ENCODE results near the gene HDHD2. TPM values are rescaled to one million over a fixed set of nuclear protein-coding genes. Genes with fewer than 3 reads are reported as not detected.

Gene HDHD2
- total RNA-seq, 1 experiment from 2014 or later: 48.0 TPM

DNA sequence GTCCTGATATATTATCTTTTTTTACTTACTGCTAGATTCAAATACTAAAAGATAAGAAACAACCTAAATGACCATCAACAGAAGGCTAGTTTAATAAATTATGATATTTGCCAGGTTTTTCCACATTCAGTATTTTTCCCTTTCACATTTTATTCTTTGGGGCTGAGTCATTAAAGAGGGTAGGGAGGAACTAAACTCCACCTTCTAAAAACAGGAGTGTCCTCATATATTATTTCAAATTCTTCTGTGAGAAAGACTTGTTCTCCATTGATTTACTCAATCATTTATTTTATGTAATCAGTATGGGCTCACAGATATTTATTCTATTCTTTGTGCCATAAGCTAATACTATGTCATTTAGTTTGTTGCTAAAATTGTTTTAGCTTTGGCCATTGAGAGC lies 9.0 kb downstream of the HDHD2 start:
- ChIA-PET CTCF (interaction anchor here (0.6 kb wide), 2 partner anchors 1016 to 1450 kb away, joined by 3 read pairs; no protein-coding TSS in a partner anchor), POLR2A (interaction anchor here (0.6 to 3.6 kb wide), 2 partner anchors 9 to 14 kb away, joined by 3 to 20 read pairs; partner anchors contain the start of gene HDHD2)
- Mint-ChIP-seq H3K36me3 (ENCODE audit: insufficient read depth, unreplicated experiment) (peaks cover 15% of the 10 kb centered on the region), H3K27me3 (ENCODE audit: insufficient read depth, unreplicated experiment) (no peaks in the 10 kb centered on the region), H3K27ac (ENCODE audit: low read depth, unreplicated experiment) (no peak overlapping the region), H3K4me3 (ENCODE audit: unreplicated experiment) (no peak overlapping the region), H3K4me1 (ENCODE audit: insufficient read depth, unreplicated experiment) (no peaks in the 10 kb centered on the region), H3K9me3 (ENCODE audit: unreplicated experiment) (no peaks in the 10 kb centered on the region)
- intact Hi-C loops (cut with micrococcal nuclease): no loop called here
- TF ChIP-seq, protein P1, sequence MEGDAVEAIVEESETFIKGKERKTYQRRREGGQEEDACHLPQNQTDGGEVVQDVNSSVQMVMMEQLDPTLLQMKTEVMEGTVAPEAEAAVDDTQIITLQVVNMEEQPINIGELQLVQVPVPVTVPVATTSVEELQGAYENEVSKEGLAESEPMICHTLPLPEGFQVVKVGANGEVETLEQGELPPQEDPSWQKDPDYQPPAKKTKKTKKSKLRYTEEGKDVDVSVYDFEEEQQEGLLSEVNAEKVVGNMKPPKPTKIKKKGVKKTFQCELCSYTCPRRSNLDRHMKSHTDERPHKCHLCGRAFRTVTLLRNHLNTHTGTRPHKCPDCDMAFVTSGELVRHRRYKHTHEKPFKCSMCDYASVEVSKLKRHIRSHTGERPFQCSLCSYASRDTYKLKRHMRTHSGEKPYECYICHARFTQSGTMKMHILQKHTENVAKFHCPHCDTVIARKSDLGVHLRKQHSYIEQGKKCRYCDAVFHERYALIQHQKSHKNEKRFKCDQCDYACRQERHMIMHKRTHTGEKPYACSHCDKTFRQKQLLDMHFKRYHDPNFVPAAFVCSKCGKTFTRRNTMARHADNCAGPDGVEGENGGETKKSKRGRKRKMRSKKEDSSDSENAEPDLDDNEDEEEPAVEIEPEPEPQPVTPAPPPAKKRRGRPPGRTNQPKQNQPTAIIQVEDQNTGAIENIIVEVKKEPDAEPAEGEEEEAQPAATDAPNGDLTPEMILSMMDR (IDR thresholded peaks at IDR 0.05; ENCODE audit: unreplicated experiment): no peak
- DNase-seq (ENCODE audit: unreplicated experiment): no peak
- BruUV-seq (replicated peaks): no TSS peak

DNA sequence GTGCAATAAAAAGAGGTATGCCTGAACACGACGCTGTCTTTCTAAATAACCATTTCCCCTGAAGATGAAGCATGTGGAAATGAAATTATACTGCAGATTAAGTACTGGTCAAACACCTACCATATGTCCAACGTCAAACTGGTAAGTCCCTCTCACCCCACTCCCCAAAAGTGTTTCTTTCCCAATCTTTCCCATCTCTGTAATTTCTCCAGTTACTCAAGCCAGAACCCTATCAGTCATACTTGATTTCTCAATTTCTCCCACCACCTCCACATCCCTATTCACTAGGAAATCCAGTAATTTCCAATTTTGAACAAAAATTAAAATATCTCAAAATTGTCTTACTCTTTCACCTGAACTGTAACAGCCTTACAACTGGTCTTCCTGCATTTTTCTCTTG lies 29.2 kb downstream of the HDHD2 start:
- TF ChIP-seq, protein P1 (IDR thresholded peaks at IDR 0.05; ENCODE audit: unreplicated experiment): no peak
- H3K27me3 Mint-ChIP-seq (ENCODE audit: insufficient read depth, unreplicated experiment): no peaks in the 10 kb centered on the region
- H3K4me3 Mint-ChIP-seq (ENCODE audit: unreplicated experiment): no peak overlapping the region
- no peak for DNase-seq (ENCODE audit: unreplicated experiment)
- ChIA-PET CTCF (no interaction called here), POLR2A (interaction anchor here (1.0 kb wide), 1 partner anchor 29 kb away, joined by 3 read pairs; no protein-coding TSS in a partner anchor)
- no peaks in the 10 kb centered on the region for H3K4me1 Mint-ChIP-seq (ENCODE audit: insufficient read depth, unreplicated experiment)
- intact Hi-C loops (cut with micrococcal nuclease): no loop called here
- H3K9me3 Mint-ChIP-seq (ENCODE audit: unreplicated experiment): no peaks in the 10 kb centered on the region
- peaks cover 39% of the 10 kb centered on the region for H3K36me3 Mint-ChIP-seq (ENCODE audit: insufficient read depth, unreplicated experiment)
- H3K27ac Mint-ChIP-seq (ENCODE audit: low read depth, unreplicated experiment): no peak overlapping the region
- no TSS peak for BruUV-seq (replicated peaks)

DNA sequence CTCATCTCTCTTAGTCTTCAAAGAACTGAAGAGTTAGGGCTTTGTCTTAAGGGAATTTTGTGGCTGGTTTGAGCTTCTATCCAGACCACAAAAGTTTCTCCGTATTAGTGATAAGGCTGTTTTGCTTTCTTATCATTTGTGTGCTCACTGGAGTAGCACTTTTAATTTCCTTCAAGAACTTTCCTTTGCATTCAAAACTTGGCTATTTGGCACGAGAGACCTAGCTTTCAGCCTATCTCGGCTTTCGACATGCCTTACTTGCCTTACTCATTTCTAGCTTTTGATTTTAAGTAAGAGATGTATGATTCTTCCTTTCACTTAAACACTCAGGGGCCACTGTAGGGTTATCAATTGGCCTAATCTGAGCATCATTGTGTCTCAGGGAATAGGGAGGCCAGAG lies 29.9 kb downstream of the HDHD2 start:
- intact Hi-C loops (cut with micrococcal nuclease): no loop called here
- no TSS peak for BruUV-seq (replicated peaks)
- Mint-ChIP-seq H3K4me3 (ENCODE audit: unreplicated experiment) (no peak overlapping the region), H3K27me3 (ENCODE audit: insufficient read depth, unreplicated experiment) (no peaks in the 10 kb centered on the region), H3K4me1 (ENCODE audit: insufficient read depth, unreplicated experiment) (no peaks in the 10 kb centered on the region), H3K36me3 (ENCODE audit: insufficient read depth, unreplicated experiment) (peaks cover 40% of the 10 kb centered on the region), H3K9me3 (ENCODE audit: unreplicated experiment) (no peaks in the 10 kb centered on the region), H3K27ac (ENCODE audit: low read depth, unreplicated experiment) (no peak overlapping the region)
- TF ChIP-seq, protein P1 (IDR thresholded peaks at IDR 0.05; ENCODE audit: unreplicated experiment): no peak
- CTCF ChIA-PET: interaction anchor here (1.1 to 2.6 kb wide), 3 partner anchors 19 to 84 kb away, joined by 5 to 9 read pairs (median 8); no protein-coding TSS in a partner anchor
- POLR2A ChIA-PET: interaction anchor here (1.0 kb wide), 1 partner anchor 29 kb away, joined by 3 read pairs; no protein-coding TSS in a partner anchor
- no peak for DNase-seq (ENCODE audit: unreplicated experiment)

DNA sequence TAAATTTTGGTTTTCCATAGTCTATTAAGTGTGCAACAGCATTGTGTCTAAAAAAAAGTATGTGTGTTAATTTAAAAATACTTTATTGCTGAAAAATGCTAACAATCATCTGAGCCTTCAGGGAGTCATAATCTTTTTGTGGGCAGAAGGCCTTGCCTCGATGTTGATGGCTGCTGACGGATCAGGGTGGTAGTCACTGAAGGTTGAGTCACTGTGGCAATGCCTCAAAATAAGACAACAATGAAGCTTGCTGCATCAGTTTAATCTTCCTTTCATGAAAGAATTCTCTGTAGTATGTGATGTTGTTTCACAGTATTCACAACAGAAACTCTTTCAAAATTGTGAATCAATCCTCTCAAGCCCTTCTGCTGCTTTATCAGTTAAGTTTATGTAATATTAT lies 31.3 kb downstream of the HDHD2 start:
- ChIA-PET CTCF (interaction anchor here (2.6 kb wide), 1 partner anchor 19 kb away, joined by 8 read pairs; no protein-coding TSS in a partner anchor), POLR2A (interaction anchor here (1.0 kb wide), 1 partner anchor 12 kb away, joined by 3 read pairs; no protein-coding TSS in a partner anchor)
- Mint-ChIP-seq H3K4me3 (ENCODE audit: unreplicated experiment) (no peak overlapping the region), H3K9me3 (ENCODE audit: unreplicated experiment) (no peaks in the 10 kb centered on the region), H3K27me3 (ENCODE audit: insufficient read depth, unreplicated experiment) (no peaks in the 10 kb centered on the region), H3K36me3 (ENCODE audit: insufficient read depth, unreplicated experiment) (peaks cover 50% of the 10 kb centered on the region), H3K4me1 (ENCODE audit: insufficient read depth, unreplicated experiment) (no peaks in the 10 kb centered on the region), H3K27ac (ENCODE audit: low read depth, unreplicated experiment) (no peak overlapping the region)
- intact Hi-C loops (cut with micrococcal nuclease): no loop called here
- TF ChIP-seq, protein P1 (IDR thresholded peaks at IDR 0.05; ENCODE audit: unreplicated experiment): no peak
- BruUV-seq (replicated peaks): no TSS peak
- DNase-seq (ENCODE audit: unreplicated experiment): no peak
